ENCODE data around the gene METTL22.

Gene METTL22

DNA sequence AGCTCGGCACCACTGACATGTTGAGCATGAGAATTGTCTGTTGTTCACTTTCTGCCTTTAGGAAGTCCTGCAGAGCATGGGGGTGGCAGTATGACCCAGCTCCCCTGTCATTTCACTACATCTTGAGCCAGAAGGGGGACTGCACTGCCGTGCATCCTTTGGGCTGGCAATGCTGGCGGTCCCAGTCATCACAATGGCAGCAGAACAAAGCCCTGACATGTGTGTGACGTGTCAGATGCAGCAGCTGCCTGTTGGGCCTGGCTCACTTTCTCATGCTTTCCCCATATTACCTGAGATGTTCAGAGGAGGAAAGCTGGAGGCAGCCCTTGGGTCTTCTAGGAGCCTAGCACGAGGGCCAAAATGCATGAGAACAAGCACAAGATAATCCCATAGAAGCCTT is 46.6 kb downstream of the METTL22 start:
- no peak for DNase-seq (ENCODE audit: low read depth)

- no peak for DNase-seq (ENCODE audit: low read depth)
Measured at GRCh38 chr16:8669481-8669880, 48.0 kb downstream of the METTL22 start.

DNA sequence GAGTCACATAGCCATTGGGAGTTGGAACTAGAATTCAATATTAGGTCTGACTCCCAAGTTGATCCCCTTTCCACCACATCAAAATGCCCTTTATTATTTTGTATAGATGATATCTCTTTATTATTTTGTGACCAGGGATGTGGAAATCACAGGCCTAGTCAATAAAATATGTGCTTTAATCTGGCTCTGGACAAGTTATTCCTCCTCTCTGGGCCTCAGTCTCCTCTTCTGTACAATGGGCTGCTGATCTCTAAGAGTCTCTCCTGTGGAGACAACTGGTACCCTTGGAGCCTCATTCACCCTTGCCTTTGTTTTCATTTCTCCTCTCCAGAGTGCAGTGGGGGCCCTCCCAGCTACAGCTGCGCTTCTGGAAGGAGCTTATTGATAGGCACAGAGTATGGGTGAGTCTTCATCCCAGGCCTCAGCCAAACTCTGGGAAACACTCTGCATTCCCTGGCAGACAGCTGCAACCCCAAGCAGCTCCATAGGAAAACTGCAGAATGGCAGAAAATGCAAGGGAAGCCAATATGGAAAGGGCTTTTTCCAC is 48.6 kb downstream of the METTL22 start:
- DNase-seq (ENCODE audit: low read depth), result no peak

DNA sequence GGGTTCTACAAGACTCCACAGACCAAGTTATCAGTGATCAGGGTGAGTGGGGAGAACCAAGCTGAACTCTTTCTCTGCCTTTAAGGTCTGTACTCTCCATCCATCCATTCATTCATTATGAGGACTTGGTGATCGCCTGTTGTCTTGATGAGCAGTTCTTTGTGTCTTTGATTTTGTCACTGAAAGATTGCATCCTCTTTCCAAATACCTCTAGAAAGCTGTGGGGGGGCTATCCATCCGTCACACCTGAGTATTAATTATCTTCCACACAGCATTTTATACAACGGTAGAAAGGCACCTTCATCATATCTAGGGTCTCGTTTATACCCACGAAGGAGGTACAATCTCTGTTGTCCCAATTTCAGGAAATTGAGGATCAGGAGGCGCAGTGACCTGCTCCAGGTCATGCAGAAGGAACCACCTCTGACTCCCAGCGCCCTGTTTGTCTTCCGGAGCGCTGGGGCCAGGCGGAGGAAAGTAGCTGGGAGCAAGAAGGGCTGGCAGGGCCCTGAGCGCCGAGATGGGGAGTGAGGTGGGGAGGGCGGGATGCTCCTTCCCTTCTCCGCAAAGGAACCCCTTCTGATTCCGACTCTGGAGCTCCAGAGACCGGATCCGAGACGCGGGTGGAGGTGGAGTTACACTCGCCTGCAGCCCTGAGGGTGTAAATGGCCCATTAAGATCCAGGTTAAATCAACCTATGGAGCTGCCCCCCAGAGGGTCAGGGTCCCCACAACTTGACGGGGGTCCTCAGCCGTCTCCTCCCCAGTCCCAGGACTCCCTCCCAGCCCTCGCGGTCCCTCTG is 52.3 kb downstream of the METTL22 start:
- no peak for DNase-seq (ENCODE audit: low read depth)

DNA sequence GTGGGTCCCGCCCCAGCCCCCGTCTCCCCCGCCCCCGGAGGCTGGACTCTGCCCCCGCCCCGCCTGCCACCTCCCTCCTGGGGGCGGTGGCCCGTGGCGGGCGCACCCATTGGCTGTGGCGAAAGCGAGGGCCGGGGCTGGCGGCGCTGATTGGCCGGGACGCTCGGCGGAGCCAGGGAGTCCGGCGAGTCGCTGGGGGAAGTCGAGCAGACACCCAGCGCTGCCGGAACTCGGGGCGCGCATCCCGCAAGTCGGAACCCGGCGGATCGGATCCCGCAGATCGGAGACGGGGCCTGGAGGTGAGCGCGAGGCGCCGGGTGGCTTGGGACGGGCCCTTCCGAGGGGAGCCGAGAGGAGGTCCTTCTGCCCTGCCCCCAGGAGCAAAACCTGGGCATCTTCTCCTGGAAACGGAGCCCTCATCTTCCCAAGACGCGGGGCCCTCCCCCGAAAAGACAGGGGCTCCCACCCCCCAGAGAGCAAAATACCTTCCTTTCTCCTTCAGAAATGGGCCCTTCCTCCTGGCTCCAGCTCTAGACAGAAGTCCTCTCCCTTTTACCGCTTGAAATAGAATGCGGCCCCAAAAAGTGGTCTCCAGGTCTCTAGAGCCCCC is 53.0 kb downstream of the METTL22 start, which contains the start of gene ABAT:
TSS of gene ABAT (plus strand) at position 205 of the 610 bp plus-strand sequence. CDS start 61,123 bp downstream, outside the sequence.
- DNase-seq (ENCODE audit: low read depth), result peak; percentile 79

DNA sequence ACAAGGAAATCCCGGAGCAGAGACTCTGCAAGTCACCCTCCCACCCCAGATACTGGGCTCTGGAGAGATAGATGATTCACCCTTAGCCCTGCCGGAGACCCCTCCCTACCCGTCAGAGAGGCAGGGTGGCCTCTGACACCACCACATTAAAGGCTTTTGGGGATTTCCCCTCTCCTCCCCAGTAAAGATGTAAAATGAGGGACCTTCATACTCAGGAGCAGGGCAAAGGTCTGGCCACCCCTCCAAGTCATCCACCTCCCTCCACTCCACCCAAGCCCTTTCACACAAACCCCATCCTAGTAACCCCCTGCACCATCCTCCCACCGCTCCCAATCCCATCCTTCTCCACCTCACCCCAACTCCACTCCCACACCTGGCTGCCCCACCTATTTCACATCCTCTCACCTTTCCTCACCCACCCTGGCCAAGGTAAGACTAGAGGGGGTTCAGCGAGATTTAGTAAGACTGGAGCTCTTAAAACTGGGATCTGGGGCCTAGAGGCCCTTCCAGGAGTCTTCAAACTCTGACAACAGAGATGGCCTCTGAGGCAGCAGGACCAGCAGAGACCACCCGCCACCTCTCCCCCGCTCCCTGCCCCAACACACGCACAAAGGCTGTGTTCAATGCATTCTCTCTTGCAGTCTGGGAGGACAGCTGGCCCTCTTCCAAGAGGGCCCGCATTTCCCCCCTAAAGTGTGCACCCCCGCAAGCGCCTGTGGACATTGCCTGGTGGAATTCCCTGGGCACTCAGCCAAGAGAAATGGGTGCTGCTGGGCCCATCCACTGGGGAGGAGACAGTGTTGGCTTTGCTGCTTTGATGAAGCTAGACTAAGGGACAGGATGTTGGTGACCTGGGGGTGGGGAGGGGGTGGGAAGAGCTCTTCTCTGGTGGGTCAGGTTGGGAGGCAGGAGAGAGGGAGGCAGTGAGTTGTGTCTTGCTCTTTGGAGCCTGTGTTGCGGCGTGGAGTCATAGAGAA is 54.0 kb downstream of the METTL22 start:
- peak; percentile 44 for DNase-seq (ENCODE audit: low read depth)

- DNase-seq (ENCODE audit: low read depth), result no peak
Measured at GRCh38 chr16:8676160-8676547, 54.7 kb downstream of the METTL22 start.

- DNase-seq (ENCODE audit: low read depth), result no peak
Measured at GRCh38 chr16:8676737-8677375, 55.4 kb downstream of the METTL22 start.

- DNase-seq (ENCODE audit: low read depth), result no peak
Measured at GRCh38 chr16:8677481-8677880, 56.0 kb downstream of the METTL22 start.

DNA sequence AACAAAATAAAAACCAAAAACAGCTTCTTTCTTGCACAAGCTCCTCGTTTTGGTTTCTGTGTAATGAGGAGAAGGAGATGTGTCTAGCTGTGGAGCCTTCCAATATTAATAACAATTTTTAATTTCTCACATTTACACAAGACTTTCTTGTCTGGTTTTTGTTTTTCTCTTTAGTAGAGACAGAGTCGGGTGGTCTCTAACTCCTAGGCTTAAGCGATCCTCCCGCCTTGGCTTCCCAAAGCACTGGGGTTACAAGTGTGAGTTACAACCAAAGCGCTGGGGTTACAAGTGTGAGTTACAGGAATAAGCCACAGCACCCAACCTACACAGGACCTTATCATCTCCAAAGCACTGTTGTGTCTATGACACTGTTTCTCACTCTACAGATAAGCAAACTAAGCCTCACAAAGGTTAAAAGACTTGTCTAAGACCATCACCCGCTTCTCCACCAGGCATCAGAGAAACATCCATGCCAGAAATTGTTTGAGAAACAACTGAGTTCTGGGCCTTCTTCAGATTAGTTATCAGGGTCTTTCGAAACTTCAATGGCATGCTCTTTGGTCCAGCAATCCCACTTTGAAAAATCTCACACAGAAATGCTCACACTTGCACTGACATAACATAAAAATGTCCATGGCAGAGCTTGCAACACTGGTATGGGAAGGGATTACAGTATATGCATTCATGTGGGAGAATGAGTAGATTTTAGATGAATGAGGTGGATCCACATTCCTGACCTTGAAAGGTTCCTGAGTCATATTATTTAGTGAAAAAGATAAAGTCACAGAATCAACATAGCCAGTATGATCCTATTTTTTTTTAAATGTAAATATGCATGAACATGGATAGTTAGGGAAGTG is 56.8 kb downstream of the METTL22 start:
- no peak for DNase-seq (ENCODE audit: low read depth)

DNA sequence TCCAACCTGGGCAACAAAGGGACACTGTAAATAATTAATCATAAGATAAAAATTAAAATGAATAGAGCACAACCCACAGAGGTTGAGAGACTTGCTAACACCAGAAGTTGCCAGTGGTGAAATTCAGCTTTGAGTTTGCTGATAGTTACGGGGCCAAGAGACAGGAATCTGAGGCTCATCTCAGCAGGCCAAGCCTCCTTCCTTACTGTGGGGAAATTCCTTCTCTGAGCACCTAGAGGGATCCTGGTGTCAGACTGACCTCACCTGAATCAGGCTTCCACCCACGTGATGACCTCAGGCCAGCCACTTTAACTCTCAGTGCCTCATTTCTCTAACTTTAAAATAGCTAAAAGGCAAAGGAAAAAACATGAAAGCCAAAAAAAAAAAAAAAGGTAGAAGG is 57.7 kb downstream of the METTL22 start:
- no peak for DNase-seq (ENCODE audit: low read depth)

GRCh38 chr16:8682551-8683259 is 61.2 kb downstream of the METTL22 start:
- DNase-seq (ENCODE audit: low read depth), result no peak

DNA sequence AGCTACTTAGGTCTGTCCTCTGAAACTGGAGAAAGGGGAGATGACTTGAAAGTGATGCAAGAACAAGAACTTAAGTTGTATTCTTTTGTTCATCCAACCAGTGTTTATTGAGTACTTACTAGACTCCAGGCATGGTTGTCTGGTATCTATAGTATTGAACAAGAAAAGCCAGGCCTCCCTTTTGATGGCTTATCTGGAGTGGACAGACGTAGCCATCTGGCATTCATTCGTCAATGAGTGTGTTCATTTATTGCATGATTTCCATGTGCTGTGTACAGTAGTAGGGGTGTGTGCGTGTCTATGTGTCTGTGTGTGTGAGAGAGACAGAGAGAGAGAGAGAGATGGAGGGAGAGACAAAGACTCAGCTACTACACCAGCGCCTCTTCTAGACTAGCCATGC is 62.1 kb downstream of the METTL22 start:
- DNase-seq (ENCODE audit: low read depth), result no peak

GRCh38 chr16:8685617-8686016 is 64.1 kb downstream of the METTL22 start:
- DNase-seq (ENCODE audit: low read depth), result no peak

DNA sequence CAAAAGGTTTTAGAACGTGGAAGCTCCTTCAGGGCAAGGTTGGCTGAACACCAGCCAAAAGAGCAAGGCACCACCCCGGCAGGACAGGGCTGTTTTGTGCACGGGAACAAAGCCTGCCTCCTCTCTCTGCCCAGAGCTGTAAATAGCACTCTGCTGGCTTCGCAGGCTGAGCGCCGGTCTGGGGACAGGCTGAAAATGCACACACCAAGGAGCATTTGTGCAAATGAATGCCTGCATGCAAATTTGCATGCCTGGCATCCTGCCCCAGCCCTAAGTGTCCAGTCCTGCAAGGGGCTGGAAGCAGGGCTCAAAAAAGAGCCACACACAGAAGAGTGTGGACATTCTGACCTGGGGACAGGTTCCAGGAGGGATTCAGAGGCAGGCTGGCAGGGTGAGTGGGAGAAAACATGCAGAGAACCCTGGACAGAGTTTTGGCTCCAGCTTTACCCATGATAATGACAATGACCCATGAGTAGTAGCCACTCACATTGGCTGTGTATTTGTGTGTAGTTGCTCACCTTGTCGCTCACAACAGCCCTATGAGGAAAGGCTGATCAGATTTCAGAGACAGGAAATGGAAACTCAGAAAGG is 64.6 kb downstream of the METTL22 start:
- no peak for DNase-seq (ENCODE audit: low read depth)

DNA sequence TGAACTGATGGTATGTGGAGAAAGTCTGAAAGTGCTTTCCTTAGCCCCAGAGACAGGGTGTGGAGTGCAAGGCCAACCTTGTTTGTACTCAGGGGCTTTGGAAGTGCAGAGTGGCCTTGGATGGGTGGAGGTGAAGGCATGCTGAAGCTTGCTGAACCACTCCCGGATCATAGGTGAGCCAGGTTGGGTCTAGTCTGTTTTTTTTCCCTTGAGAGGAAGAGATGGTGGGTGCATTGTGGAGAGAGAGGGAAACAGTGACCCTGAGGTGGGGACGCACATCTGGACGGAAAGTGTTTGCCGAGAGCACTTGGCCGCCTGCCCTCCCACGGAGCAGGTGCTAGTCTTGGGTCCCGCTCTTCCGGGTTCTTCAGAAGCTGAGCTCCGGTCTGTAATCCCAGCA is 65.4 kb downstream of the METTL22 start:
- no peak for DNase-seq (ENCODE audit: low read depth)

- DNase-seq (ENCODE audit: low read depth), result no peak
Measured at GRCh38 chr16:8689686-8690085, 68.2 kb downstream of the METTL22 start.

DNA sequence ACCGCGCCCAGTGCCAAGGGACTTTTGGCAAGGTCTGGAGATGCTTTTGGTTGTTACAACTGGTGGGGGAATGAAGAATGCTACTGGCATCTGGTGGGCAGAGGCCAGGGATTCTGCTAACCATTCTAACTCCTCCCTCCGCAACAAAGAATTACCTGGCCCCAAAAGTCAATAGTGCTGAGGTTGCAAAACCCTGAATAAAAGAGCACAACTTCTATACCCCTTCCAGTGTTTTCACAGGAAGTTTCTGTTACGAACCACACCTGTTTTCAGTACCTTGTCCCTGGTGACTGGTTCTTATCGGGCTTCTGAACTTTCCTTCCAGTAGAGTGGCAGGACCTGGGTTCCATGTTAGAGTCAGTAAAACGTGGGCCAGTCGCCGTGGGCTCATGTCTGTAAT is 70.2 kb downstream of the METTL22 start:
- DNase-seq (ENCODE audit: low read depth), result no peak
